Measurements from ENCODE around the gene NEB. TPM values are rescaled to one million over a fixed set of nuclear protein-coding genes. Genes with fewer than 3 reads are reported as not detected.

The NEB gene
- total RNA-seq, 2 donors from 2014 or later, result 0.63 to 1.3 TPM

DNA sequence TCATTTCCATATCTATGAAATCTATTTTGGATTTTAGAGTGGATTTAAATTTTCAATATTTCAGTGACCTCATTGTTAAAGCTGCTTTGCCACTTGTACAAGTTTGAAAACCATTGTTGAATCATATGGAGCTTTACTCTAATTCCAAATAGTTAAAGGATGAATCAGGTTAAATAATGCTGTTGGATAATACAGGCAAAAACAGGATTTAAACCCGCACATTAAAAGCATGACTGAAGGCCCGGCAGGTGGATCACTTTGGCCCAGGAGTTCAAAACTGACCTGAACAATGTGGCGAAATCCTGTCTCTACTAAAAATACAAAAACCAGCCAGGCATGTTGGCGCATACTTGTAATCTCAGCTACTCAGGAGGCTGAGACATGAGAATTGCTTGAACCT lies 256.3 kb downstream of the NEB start:
- Mint-ChIP-seq H3K9me3 (no peaks in the 10 kb centered on the region), H3K4me3 (no peak overlapping the region), H3K27ac (peak overlapping the region; percentile 24), H3K27me3 (no peaks in the 10 kb centered on the region), H3K36me3 (ENCODE audit: low read depth) (peaks cover 95% of the 10 kb centered on the region), H3K4me1 (peaks cover 10% of the 10 kb centered on the region)
- ATAC-seq (replicated peaks), result no peak

DNA sequence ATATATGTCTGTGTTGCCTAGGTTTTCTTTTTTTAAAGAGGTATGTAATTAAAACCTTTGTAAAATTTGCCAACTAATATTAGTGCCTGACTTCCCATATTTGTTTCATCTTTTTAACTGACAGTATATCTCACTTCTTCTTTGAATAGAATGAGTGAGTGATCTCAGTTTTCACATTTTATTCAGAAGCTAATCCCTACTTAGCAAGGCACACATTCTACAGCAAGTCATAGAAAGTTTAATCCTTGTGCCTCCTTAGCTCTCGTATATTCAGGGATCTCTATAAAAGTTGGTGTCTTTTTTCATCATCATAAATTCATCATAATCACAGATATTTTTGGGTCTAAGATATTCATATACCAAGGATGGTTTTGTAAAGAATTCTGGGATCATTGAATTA lies 258.0 kb downstream of the NEB start:
- H3K27ac Mint-ChIP-seq, result no peak overlapping the region
- no peak for ATAC-seq (replicated peaks)
- H3K4me3 Mint-ChIP-seq, result no peak overlapping the region
- no peaks in the 10 kb centered on the region for H3K27me3 Mint-ChIP-seq
- peaks cover 5% of the 10 kb centered on the region for H3K4me1 Mint-ChIP-seq
- H3K9me3 Mint-ChIP-seq, result no peaks in the 10 kb centered on the region
- peaks cover 97% of the 10 kb centered on the region for H3K36me3 Mint-ChIP-seq (ENCODE audit: low read depth)

DNA sequence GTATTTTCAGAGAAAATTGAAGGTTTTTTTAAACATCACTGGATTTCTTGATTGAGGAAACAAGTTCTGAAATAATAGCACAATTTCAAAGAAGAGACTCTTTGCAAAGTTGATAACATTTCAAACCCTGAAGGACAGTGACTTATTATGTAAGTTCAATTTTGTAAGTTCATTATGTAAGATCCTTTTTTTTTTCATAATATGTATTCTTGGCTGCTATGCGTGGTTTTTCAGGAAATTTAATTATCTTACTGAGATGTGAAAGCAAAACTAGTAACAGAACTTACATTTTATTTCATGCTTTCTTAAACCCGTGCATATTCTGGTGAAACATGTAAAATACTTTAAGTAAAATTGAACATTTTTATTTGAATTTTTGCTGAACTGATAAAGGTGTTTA lies 259.2 kb downstream of the NEB start:
- Mint-ChIP-seq H3K27me3 (no peaks in the 10 kb centered on the region), H3K4me3 (no peak overlapping the region), H3K36me3 (ENCODE audit: low read depth) (peaks cover 98% of the 10 kb centered on the region), H3K9me3 (no peaks in the 10 kb centered on the region), H3K27ac (no peak overlapping the region), H3K4me1 (no peaks in the 10 kb centered on the region)
- ATAC-seq (replicated peaks), result no peak

DNA sequence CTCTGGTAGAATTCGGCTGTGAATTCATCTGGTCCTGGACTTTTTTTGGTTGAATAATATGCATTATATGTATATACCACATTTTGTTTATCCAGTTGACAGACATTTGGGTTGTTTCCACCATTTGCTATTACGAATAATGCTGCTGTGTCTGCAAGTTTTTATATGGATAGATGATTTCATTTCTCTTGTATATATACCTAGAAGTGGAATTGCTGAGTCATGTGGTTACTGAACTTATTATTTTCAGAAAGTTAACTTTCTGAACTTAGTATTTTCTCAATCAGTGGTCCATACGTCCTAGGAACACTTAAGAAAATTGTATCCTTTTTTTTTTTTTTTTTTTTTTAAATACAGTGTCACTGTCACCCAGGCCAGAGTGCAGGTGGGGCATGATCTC lies 261.3 kb downstream of the NEB start:
- Mint-ChIP-seq H3K27me3 (no peaks in the 10 kb centered on the region), H3K4me3 (no peak overlapping the region)
- ATAC-seq (replicated peaks), result no peak

DNA sequence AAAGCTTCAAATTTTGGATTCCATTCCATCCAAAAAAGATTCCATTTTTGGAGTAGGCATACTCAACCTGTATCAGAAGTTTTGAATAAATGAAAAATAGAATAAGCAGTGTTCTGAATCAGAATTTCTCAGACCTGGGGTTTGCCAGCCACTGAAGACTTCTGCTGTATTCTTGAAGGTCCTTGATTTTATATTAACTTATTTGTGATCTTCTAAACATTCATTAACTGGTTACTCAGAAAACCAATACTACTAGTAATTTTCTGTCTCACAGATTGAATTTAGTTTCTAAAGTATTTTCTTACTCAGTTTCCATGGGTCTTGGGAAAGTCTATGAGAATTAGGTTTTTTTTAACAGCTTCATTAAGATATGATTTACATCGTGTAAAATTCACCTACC lies 263.7 kb downstream of the NEB start:
- Mint-ChIP-seq H3K9me3 (no peaks in the 10 kb centered on the region), H3K36me3 (ENCODE audit: low read depth) (peaks cover 98% of the 10 kb centered on the region), H3K27ac (no peak overlapping the region), H3K27me3 (no peaks in the 10 kb centered on the region), H3K4me3 (no peak overlapping the region), H3K4me1 (no peaks in the 10 kb centered on the region)
- no peak for ATAC-seq (replicated peaks)

More for the DNA sequence above, 261.3 kb downstream of the NEB start:
- no peaks in the 10 kb centered on the region for H3K4me1 Mint-ChIP-seq
- no peaks in the 10 kb centered on the region for H3K9me3 Mint-ChIP-seq
- H3K27ac Mint-ChIP-seq, result no peak overlapping the region
- H3K36me3 Mint-ChIP-seq (ENCODE audit: low read depth), result peaks cover 98% of the 10 kb centered on the region

DNA sequence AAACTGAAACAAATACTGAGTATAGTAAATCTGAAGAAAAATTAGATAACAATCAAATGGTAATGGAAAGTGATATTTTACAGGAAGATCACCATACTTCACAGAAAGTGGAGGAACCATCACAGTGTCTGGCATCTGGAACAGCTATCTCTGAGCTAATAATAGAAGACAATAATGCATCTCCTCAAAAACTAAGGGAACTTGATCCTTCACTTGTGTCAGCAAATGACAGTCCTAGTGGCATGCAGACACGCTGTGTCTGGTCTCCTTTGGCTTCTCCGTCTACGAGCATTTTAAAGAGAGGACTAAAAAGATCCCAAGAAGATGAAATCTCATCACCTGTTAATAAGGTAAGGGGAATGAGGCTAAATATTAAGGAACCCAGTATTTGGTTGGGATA lies 268.5 kb downstream of the NEB start:
- Mint-ChIP-seq H3K4me1 (peaks cover 12% of the 10 kb centered on the region), H3K9me3 (no peaks in the 10 kb centered on the region), H3K4me3 (no peak overlapping the region), H3K27ac (no peak overlapping the region), H3K36me3 (ENCODE audit: low read depth) (peaks cover 100% of the 10 kb centered on the region), H3K27me3 (no peaks in the 10 kb centered on the region)
- ATAC-seq (replicated peaks), result no peak

DNA sequence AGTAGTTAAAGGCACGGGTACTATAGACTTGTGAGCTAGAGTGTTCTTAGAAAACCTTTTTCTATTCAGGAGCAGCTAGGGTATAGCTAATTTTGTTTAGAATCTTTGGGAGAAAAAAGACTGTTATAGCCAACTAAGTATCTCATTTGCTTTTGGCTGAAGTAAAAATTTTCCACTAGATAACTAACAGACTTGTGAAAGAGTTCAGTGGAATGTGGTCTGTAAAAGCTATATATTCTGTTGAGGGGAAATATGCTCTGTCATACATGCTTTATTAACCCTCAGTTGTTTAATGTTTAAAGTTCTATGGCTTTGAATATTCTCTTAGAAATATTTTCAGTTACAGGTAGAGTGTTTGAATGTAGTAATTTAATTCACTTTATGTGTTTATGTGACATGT lies 274.9 kb downstream of the NEB start:
- Mint-ChIP-seq H3K27me3 (no peaks in the 10 kb centered on the region), H3K36me3 (ENCODE audit: low read depth) (peaks cover 99% of the 10 kb centered on the region), H3K4me3 (no peak overlapping the region), H3K9me3 (no peaks in the 10 kb centered on the region), H3K27ac (no peak overlapping the region), H3K4me1 (peaks cover 10% of the 10 kb centered on the region)
- ATAC-seq (replicated peaks), result no peak

DNA sequence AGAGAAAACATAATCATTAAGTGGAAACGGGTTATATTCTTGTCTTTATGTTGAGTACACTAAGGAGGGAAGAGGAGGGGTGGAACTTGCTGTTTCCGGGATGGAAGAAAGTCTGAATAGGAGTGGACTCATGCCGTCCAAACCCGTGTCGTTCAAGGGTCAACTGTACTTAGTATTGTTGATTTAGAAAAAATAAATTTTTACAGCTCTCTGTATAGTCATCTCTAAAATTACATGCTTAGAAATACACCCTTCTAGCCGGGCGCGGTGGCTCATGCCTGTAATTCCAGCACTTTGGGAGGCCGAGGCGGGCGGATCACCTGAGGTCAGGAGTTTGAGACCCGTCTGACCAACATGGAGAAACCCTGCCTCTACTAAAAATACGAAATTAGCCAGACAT lies 295.1 kb downstream of the NEB start:
- Mint-ChIP-seq H3K4me1 (no peaks in the 10 kb centered on the region), H3K9me3 (no peaks in the 10 kb centered on the region), H3K27me3 (no peaks in the 10 kb centered on the region), H3K27ac (no peak overlapping the region), H3K4me3 (no peak overlapping the region), H3K36me3 (ENCODE audit: low read depth) (peaks cover 100% of the 10 kb centered on the region)
- ATAC-seq (replicated peaks), result no peak

DNA sequence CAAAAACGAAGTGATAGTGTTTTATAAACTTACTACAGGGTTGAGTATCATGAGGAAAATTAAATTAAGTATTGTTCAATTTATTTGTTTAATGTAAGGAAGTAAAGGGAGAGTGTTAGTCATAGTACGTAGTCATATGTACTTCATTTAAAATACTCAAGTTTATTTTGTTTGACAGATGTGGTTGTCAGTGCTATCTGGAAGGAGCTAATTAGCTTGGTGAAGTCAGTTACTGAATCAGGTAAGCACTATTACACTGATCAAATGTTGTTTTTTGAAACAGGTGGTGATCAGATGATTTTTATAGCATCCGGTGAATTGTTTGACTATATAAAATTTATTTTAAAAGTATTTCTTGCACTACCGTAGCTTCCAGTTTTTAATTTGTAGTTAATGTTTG lies 295.8 kb downstream of the NEB start:
- Mint-ChIP-seq H3K36me3 (ENCODE audit: low read depth) (peaks cover 100% of the 10 kb centered on the region), H3K4me3 (no peak overlapping the region), H3K9me3 (no peaks in the 10 kb centered on the region), H3K27me3 (no peaks in the 10 kb centered on the region), H3K27ac (no peak overlapping the region), H3K4me1 (no peaks in the 10 kb centered on the region)
- ATAC-seq (replicated peaks), result no peak

DNA sequence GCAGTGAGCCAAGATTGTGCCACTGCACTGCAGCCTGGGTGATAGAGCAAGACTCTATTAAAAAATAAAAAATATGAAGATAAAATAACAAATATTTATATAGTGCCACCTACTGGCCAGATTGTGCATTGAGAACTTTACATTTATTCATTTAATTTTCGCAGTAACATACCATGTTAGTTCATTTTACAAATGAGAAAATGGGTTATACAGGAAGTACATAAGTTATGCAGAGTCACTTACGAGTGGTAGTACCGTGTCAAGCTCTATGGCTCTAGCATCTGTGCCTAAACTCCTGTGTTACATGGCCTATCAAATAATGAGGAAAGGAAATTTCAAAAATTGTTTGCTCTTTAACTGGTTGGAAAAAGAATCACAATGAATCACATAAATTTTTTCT lies 296.6 kb downstream of the NEB start:
- Mint-ChIP-seq H3K4me3 (no peak overlapping the region), H3K9me3 (no peaks in the 10 kb centered on the region)

More for the DNA sequence above, 296.6 kb downstream of the NEB start:
- Mint-ChIP-seq H3K4me1 (no peaks in the 10 kb centered on the region), H3K27me3 (no peaks in the 10 kb centered on the region), H3K27ac (no peak overlapping the region), H3K36me3 (ENCODE audit: low read depth) (peaks cover 100% of the 10 kb centered on the region)
- no peak for ATAC-seq (replicated peaks)

Other genes with a start within 250 kb of the NEB start
- 10 to 100 TPM; 72.9 to 76.7 TPM for gene ARL5A, start 93.9 kb upstream of the NEB start, total RNA-seq

Measured in activated T-helper 17 cell treated with anti-CD3 and anti-CD28 coated beads, Interleukin-2, amount 50 U/mL, for 72 hours (primary cell).